GM19467 (cell line): ENCODE data around the gene MARCHF9.
A peak's percentile ranks its signal among the peaks of the same experiment; 100 is the strongest.

Experiments used
- ATAC-seq: cut with Tn5 transposase; IDR thresholded peaks from one replicate; pipeline ENCODE4 v1.9.1; 2021; ENCODE audit warnings: mild to moderate bottlenecking, moderate library complexity; ENCODE audit not compliant: unreplicated experiment

Gene MARCHF9

DNA sequence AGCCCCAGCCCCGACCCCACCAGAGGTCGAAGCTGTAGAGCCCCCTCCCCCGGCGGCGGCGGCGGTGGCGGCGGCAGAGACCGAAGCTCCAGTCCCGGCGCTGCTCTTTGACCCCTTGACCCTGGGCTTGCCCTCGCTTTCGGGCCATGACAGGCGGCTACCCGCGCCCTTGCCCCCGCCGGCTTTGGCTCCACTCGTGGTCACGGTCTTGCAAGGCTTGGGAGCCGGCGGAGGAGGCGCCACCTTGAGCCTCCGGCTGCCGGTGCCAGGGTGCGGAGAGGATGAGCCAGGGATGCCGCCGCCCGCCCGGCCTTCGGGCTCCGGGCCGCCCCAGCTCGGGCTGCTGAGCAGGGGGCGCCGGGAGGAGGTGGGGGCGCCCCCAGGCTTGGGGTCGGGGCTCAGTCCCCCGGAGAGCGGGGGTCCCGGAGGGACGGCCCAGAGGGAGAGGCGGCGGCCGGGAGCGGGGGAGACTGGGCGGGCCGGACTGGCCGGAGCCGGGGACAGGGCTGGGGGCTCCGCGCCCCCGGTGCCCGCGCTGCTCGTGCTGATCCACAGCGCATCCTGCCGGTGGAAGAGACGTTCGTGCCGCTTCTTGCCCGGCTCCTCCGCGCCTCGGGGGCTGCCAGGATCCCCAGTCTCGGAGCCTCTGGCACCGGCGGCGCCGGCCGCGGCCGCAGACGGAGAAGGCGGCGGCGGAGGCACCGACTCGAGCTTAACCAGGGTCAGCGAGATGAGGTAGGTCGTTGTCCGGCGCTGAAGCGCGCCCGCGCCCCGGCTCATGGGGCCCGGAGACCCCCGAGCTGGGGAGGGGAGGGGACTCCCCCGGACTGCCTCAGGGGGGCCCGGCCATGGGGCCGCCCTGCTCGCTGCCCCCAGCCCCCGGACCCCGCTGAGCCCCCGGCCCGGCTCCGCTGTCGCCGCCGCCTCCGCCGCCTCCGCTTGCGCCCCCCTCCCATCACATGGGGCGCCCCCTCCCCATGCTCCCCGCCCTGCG is 17.1 kb upstream of the MARCHF9 start:
- no peak for ATAC-seq

DNA sequence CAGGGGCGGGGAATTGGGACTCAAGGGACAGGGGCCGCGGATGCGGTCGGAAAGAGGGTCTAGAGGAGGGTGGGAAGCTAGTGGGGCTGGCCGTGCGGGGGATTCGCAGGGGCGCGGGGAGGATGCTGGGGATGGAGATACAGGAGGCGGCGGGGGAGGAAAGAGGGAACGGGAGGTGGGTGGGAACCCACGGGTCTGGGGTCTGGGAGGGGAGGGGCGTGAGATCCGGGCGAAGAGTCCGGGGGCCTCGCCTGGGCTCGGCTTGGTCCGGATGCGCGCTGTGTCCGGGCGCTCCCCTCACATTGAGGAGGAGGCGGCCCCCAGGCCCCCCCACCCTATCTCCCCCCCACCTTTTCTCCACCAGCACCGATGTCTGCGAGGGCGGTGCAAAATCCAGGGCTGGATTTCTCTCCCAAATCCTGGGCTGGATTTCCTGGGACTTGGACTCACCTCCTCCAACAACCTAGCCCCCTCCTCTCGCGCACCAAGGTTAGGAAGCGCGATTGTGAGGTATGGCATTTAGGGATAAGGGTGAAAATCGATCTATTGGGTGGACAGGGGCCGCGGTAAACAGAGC is 16.2 kb upstream of the MARCHF9 start, which contains the start of gene AGAP2:
AGAP2 (minus strand) TSS at position 82 of the 577 bp plus-strand sequence. CDS start 496 bp downstream, outside the sequence.
- ATAC-seq = no peak

DNA sequence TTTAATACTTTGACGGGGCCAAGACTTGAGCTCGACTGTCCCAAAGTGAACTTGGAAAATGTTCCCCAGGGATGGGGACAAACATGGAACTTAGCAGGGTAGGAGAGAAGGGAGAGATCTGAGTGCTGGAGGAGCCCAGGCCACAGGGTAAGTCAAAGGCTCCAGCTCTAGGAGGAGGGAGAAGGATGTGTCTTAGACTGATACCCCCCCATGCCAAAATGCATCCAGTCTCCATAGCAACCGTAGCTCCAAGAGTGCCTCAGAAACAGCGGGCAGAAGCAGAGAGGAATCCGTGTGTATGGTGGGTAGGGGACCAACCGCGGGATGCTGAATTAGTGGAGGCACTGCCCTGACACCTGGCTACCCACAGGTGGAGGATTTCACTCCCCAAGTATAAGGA is 15.5 kb upstream of the MARCHF9 start:
- no peak for ATAC-seq

DNA sequence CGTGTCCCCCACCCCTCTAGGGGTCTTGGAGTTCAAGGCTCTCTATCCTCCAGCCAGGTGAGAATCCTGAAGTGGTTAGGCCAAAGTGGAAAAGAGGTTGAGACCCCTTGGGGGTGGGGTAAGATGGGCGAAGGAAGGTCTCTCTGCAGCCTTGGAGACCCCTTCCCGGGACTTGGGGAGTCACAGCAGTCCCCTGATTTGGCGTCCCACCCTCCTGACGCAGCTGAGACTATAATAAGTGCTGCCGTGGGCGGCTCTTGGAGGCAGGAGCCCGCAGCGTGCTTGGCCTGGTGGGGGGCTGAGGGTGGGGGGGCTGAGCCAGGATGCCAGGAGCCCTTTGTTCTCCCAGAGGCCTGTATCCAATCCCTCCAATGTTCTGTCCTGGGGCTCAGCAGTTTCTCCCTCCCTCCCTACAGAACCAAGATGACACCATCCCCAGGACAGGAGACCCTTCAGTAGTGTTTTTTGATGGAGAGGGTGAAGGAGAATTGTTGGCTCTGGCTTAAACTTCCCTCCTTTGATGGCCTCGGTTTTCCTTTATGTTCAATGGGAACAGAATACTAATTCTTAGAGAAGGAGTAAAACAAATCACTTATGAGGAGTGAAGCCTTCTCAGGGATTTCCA is 14.9 kb upstream of the MARCHF9 start:
- no peak for ATAC-seq

DNA sequence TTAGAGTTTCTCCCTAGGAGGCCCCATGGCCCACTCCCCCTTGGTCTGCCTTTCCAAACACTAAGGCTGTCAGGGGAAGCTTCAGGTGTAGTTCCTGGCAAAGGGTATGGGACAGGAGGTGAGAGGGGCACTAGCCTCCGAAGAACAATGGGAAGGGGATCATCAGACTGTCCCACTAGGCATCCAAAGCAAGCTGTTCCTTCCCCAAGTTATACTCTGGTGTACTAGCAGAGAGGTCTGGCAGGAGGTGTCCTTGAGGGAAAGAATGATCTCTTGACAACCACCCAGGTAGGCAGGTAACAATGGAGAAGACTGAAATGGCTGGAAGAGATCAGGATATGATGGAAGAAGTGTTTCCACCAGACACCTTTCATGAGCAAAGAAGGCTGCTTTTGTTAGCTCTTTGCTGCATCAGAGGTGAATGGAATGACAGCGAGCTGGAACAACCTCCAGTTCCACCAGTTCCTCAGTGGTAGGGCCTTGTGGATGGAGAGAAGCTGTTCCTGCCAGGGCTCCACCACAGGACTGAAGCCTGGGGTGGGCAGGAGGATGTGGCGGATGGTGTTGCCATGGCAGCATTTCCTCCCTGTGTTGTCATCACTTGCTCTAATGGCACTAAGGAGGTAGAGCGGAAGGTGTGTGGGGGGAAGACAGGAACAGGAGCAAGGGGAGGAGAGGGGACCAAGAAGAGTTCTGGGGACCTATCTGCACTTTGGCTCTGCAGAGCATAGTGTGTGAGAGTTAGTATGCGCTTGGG is 14.1 kb upstream of the MARCHF9 start:
- peak; percentile 47 for ATAC-seq

DNA sequence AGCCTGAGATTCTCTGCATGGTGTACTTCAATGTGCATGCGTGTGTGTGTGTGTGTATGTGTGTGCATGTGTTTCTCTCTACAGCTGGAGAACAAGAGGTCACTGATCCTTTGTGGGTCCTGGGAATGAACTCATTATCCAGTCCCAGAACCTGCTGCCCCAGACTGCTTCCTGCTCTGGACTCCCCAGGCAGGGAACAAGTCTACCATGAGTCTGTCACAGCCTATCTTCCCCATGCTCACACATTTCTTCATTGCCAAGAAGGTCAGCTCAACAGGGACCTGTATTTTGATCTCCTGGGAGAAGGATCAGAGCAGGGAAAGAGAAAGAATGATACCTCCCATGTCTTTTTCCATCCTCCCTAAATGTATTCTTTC is 13.5 kb upstream of the MARCHF9 start:
- ATAC-seq = no peak

DNA sequence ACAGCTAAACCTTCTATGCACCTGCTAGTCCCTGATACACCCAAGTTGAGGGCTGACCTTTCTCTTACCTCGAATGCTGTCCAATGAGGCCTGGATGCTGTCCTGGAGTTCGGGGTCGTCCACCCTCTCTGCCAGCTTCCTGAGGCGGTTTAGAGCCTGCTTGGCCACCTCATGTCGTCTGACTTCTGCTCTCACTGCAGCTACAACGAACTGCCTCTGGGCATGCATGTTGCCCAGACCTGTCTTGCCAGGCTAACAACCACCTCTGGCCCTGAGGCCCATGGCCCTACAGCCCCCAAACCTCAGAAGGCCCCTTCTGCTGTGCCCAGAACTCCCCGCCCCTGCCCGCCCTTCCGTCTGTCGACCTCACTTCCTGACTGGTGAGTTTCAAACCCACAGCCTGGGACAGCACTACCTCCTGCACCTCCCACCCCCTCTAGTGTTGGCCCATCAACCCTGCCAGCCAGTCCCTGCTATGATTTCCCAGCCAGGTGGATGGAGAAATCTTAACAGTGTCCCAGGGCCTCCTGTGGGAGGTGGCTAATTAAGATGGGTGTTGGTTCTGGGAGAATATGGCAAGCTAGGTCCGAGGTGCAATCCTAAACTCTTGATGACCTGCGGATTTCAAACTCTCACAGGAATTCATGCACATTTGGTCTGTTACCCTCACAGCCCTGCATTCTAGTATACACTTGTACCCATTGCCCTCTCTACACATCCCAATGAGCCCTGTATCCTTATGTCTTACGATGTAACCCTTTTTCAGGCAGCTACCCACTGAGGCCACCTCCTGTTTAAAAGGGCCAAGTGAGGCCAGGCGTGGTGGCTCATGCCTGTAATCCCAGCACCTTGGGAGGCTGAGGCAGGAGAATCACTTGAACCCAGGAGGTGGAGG is 12.8 kb upstream of the MARCHF9 start:
- ATAC-seq = peak; percentile 46

DNA sequence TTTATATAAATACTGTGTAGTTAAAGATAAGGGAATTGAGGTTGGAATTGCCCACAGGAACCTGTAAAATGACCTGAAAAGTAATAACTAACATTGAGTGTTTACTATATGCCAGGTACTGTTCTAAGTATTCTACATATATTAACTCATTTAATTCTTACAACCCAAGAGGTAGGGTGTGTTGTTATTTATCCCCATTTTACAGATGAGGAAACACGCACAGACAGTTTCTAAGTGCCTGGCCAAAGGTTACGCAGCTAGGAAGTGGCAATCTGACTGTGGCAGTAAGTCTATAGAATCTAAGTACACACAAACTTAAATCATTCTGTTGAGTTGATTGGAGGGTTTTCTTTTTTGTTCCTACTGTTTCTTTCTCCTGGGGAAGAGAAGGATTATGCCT is 11.1 kb upstream of the MARCHF9 start:
- no peak for ATAC-seq

DNA sequence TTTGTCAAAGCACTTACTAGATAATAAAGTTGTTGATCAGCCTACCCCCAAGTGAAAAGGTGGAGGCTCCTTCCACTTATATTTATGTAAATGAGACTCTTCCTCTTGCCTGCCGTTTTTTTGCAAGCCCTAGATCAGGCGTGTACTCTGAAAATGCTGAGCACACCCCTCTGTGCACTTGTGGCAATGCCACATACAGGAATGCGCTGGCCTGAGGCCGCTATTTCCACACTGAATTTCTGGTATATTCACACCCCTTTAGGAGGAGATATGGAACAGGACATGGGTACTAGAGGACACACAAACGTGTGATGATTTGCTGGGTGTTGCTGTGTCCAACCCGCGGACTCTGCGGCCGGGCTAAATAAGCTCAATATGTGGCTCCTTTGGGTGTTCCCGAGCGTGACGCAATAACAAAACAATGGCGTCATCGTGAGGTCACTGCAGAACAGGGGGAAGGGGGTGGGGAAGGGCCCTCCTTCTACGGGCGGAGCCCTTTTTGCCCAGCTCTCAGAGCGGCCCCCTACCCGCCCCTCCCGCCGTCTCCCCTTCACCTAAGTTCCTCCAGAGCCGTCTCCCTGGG is 10.6 kb upstream of the MARCHF9 start:
- peak; percentile 16 for ATAC-seq

DNA sequence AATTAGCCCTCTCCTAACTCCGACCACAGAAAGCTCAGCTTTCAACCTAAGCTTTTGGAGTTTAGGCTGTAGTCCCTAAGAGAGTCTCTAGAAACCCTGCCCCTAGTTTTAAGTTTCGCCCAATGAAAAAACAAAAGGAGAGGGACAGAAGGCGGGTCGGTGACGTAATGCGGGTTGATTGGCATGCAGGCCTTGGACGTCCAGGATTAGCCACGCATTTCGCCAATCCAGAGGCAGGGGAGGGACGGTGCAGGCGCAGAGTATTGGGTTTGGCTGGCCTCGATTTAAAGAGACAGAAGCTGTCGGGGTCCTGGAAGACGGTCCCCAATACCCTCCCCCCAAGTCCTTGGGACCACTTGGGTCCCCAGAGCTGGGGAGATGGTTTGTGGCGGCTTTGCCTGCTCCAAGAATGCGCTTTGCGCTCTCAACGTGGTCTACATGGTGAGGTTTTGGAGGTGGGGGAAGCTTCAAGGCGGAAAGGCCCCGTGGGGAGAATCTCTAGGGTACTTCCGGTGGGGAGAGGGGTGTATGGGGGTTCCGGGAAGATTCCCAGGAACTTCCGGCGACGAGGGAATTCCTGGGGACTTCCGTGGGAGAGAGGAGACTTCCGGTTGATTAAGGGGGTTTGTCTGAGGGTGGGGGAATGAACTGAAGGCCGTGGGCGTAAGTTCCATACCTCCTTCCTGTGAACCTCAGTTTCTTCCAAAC is 10.0 kb upstream of the MARCHF9 start, which contains the start of gene TSPAN31:
TSPAN31 (plus strand) TSS at position 263 of the 708 bp plus-strand sequence; CDS start at position 379, 116 bp downstream.
- ATAC-seq = peak; percentile 72

DNA sequence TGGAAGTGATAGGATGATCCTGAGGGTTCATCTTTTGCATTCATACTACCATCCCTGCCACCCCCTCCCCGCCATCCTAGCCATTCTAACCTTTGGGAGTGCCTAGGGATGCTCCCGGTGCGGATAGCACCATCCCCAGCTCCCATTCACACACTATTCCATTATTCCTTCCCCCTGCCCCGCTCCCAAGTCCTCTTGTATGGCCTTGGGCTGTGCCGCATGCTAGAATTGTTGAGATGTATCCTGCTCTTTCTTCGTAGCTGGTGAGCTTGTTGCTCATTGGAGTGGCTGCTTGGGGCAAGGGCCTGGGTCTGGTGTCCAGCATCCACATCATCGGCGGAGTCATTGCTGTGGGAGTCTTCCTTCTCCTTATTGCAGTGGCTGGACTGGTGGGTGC is 9.4 kb upstream of the MARCHF9 start:
- no peak for ATAC-seq

DNA sequence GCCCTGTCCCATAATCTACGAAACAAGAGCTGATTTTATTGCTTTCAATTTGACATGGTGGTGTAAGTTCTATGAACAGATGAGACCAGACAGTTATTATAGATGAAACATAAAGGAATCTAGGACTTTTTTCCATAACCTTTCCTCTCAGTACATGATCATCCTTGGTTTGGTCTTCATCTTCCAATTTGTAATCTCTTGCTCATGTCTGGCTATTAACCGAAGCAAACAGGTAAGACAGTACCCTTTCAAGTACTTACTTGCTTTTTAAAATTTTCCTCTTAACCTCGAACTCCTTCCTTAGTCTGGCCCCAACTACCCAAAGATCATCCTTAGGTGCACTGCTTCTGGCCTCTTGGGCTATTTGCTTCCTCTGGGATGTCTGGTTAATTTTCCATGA is 8.9 kb upstream of the MARCHF9 start:
- no peak for ATAC-seq

DNA sequence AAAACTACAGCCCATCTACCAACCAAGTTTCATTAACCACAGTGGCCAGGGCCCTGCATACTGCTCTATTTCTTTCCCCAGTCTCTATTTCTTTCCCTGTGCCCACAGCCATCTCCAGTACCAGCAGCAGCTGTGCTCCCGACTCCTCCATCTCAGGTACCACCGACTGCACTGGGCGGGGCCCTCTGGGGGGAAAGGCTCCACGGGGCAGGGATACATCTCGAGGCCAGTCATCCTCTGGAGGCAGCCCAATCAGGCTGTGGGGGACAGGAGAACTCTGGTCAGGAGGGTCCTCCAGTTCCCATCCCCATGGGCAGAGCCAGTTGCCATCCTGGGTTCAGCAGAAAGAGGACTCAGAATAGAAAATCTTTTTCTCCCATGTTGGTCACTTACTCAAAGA is 5.8 kb upstream of the MARCHF9 start:
- ATAC-seq = no peak

DNA sequence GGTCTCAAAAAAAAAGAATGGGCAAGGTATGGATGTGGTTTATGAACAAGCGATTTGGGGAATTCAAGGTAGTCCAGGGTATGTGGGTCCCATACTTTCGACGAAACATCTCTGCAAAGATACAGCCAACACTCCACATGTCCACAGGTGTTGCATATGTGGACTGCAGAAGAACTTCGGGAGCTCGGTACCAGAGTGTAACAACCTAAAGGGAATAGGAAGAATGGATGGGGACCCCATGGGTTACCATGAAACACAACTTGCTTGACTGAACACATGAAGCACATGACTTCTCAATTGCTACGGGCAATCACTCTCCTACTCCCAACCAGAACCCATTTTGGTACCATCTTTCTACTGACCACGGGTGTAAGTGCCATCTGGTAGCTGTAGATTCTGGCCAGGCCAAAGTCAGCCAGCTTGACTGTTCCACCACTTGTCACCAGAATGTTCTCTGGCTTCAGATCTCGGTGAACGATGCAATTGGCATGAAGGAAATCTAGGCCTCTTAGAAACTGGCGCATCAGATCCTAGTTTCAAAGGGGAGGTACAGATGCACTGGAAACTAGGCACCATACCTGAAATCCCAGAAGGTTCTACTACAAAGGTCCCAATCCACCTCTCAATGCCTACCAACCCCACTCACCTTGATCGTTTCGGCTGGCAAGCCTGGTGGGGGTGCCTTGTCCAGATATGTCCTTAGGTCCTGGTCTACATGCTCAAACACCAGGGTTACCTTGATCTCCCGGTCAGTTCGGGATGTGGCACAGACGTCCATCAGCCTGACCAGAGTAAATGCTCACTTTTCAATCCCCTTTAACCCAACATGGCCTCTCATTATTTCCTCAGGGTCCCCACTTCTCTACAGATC is 4.1 kb upstream of the MARCHF9 start:
- ATAC-seq = no peak

DNA sequence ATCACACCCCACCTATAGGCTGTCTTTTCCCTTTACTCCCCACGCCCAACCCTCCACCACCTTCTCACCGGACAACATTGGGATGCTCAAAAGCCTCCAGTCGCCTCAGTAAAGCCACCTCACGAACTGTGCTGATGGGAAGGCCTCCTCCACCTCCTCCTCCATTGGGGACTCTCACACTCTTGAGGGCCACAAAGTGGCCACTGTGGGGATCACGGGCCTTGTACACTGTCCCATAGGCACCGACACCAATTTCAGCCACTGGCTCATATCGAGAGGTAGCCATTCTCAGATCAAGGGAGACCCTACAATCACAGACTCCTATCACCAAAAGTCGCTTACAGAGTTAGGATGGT is 3.5 kb upstream of the MARCHF9 start:
- ATAC-seq = no peak

DNA sequence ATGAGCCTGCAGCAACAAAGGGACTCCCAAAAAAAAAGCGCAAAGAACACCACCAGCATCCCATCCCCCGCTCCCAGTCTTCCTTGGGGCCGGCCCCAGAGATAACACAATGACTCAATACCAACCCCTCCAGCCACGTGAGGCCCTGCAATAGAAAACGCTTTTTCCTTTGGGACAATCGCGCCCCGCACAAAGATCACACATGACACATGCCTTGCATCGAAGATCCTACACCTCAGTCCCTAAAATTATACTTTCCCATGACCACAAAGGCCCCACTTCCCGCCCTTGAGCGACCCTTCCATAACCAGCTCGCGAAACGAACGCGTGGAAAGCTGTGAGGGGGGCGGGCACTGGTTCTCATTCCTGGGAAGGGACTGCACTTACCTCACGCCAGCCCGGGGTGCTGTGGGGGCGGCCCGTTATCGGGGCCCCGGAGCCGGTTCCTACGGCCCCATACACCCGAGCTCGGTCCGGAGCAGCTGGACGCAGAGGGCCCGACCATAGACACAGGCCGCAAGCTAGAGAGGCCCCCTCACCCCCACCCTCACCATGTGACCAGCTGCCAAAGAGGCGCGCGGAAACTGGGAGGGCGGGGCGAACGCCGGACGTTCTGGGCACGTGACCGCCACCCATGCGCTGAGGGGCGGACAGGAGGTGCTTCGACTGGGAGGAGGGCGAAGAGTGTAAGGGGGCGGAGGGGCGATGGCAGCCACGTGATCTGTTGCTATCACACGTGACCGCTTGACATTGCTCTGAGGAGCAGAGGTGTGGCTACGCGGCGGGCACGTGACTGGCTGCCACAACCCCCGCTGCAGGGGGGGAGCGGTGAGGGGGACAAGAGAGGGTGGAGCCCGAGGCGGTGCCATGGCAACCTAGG is 2.9 kb upstream of the MARCHF9 start, which contains the start of gene CDK4:
CDK4 (minus strand) TSS at position 523 of the 880 bp plus-strand sequence. CDS start 593 bp downstream, outside the sequence.
- ATAC-seq = peak; percentile 70

DNA sequence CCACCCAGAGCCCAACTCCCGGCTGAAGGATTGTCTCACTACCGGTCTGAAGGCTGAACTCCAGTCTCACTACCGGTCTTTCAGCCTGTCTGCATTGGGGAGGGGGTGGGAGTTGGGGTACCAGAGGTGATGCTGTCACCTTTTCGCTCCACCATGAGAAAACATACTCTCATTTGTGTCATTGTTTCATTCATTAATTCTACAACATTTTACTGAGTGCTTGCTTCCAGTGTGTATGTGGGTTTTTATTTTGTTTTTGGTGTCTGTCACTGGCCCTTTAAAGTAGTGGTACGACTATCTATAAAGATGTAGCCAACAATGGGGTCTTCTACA is 2.3 kb upstream of the MARCHF9 start:
- ATAC-seq = no peak
